ENCODE results near the gene VKORC1L1.

GRCh38 chr7:65983965-65984658 lies 111.2 kb downstream of the VKORC1L1 start:
- TF ChIP-seq CTCF (IDR thresholded peaks at IDR 0.05 in 2 of 3, conservative IDR thresholded peaks at IDR 0.05 in 1 of 3; ENCODE audit: borderline replicate concordance in 1 of 3, insufficient read depth in 1 of 3, low read depth in 2 of 3, low read length in 2 of 3) = no peak
- TF ChIP-seq EZH2 (IDR thresholded peaks at IDR 0.05) = no peak
- TF ChIP-seq RAD21 (IDR thresholded peaks at IDR 0.05; ENCODE audit: low read depth) = no peak
- no peak for TF ChIP-seq CBX3 (IDR thresholded peaks at IDR 0.05; ENCODE audit: low read depth)
- TF ChIP-seq POLR2A (IDR thresholded peaks at IDR 0.05; ENCODE audit: borderline replicate concordance, extremely low read depth, insufficient read depth, insufficient read length) = no peak
- TF ChIP-seq REST (IDR thresholded peaks at IDR 0.05; ENCODE audit: low read depth) = no peak
- no peak for TF ChIP-seq CEBPB (IDR thresholded peaks at IDR 0.05; ENCODE audit: low read depth)

Data from HCT116 (cell line).